ENCODE data around the gene XRCC2.

XRCC2 gene

GRCh38 chr7:152608656-152609055, 67.3 kb downstream of the XRCC2 start:
- no peak for DNase-seq

GRCh38 chr7:152608208-152608607, 67.7 kb downstream of the XRCC2 start:
- no peak for DNase-seq

- DNase-seq: no peak
Measured at GRCh38 chr7:152607007-152607406, 68.9 kb downstream of the XRCC2 start.

- DNase-seq: no peak
Measured at GRCh38 chr7:152602962-152603361, 73.0 kb downstream of the XRCC2 start.

- no peak for DNase-seq
Measured at GRCh38 chr7:152601305-152601798, 74.6 kb downstream of the XRCC2 start.

GRCh38 chr7:152600266-152600665, 75.7 kb downstream of the XRCC2 start:
- no peak for DNase-seq

- no peak for DNase-seq
Measured at GRCh38 chr7:152597507-152597906, 78.4 kb downstream of the XRCC2 start.

GRCh38 chr7:152596824-152597223, 79.1 kb downstream of the XRCC2 start:
- no peak for DNase-seq
